Right renal pelvis (tissue), 4 donors: Measurements from ENCODE around the gene ZBTB47. TPM values are rescaled to one million over a fixed set of nuclear protein-coding genes. Genes with fewer than 3 reads are reported as not detected.

Source experiments
- DNase-seq, 4 donors: peaks; one replicate each; pipeline ENCODE4 v3.0.0-alpha.2; 2013; ENCODE audit warnings: low read depth in 4 of 4, low spot score in 3 of 4, missing footprints in 1 of 4
- polyA plus RNA-seq, 4 donors: library from polyadenylated mRNA; unstranded; fragments of 120-200 nt; gene quantifications; one replicate each; pipeline ENCODE4 v1.2.1, GENCODE V29; 2013; ENCODE audit not compliant: insufficient read length in 4 of 4

Gene ZBTB47
- polyA plus RNA-seq = 10 to 100 TPM; 15.4 to 18.3 (median 15.6) TPM

DNA sequence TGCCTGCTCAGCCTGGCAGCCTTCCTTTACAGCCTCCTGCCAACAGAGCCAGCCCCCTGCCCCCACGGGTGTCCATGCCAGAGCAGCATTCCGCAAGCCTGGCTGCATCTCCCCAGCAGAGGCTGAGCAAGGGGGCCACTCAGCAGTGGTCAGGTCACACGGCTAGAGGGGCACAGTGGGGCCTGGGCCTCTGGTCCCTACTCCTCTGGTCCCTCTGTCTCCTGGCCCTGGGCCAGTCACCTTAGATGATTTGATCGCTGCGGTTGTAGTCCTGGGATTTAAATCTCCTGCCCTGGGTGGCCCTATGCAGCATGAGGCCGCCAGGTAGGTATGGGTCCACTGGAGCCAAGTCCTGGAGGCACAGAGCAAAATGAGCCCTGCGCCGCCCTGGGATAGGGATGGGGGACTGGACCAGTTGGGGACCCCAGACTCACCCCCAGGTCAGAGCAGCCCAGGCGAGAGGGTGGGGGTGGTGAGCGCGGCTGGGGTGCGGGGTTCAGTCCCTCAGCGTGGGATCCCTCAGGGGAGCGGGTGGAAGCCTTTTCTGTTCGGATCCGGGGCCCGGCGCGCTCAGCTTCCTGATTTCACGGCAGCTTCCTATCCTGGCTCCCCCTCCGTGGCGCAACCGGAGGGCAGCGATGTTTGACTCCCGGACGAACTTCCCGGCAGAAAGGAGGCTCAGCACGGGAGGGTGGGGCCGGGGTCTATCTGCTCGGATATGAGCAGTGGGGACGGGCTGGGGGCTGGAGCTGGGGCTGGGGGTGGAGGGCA is at the start of gene ZBTB47:
Gene ZBTB47, plus strand, starts transcription at position 138 of the 771 bp plus-strand sequence. CDS start 4,659 bp downstream, outside the sequence.
- no peak for DNase-seq

DNA sequence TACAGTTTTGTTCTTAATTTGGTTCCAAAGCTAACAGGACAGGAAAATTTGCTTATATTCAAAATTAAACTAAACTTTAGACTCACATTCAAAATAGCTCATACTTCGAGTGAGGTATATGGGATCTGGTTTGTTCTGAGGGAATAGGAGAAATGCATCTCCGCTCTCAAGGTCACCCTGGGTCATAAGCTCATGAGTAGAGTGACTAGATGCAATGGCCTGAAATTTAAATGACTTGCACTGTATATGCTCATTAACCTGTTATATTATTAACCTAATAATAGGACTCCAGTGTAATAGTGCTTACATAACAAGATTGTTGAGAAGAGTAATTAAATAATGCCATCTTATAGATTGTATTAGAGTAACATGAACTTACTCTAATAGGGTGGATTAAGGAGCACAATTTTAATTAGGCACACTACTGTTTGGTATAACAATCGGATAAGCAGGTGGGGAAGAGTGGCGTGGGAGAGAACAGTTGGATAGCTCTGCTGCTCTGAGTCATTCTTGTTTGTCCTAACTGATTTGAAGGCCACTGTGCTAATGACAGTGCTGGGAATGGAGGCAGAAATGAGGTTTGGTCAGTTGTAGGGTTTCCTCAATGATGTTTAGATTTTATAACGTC is 47.8 kb upstream of the ZBTB47 start:
- no peak for DNase-seq

DNA sequence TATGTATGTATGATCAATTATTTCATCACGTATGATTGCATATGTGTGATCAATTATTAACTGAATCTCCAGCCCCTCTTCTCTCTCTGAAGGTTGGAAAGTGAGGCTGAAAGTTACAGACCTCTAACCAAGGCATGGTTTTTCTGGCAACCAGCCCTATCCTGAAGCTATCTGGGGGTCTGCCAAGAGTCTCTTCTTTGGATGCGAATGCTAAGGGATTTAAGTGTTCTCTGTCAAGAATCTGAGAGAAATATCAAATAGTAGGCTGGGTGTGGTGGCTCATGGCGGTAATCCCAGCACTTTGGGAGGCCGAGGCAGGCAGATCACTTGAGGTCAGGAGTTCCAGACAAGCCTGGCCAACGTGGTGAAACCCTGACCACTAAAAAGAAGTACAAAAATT is 44.9 kb upstream of the ZBTB47 start:
- DNase-seq = no peak

- DNase-seq = no peak
Observed at GRCh38 chr3:42610976-42611375, 42.5 kb upstream of the ZBTB47 start.

DNA sequence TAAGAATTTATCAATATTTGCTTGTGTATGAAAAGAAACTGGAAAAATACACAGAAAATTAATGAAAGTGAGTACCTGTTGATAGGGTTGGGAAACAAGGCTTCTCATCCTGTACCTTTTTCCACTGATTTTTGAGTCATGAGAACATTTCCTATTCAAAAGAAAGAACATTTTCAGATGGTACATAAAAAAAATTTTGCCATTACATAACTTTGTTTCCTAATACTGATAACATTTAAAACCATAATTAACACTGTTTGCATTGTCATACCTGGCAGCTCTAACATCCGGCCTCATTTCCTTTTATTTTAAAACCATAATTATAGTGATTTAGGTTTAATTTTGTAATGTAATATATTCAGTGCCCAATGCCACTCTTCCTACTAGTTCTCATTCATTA is 41.3 kb upstream of the ZBTB47 start:
- DNase-seq = no peak

GRCh38 chr3:42612928-42613327 is 40.6 kb upstream of the ZBTB47 start:
- no peak for DNase-seq

DNA sequence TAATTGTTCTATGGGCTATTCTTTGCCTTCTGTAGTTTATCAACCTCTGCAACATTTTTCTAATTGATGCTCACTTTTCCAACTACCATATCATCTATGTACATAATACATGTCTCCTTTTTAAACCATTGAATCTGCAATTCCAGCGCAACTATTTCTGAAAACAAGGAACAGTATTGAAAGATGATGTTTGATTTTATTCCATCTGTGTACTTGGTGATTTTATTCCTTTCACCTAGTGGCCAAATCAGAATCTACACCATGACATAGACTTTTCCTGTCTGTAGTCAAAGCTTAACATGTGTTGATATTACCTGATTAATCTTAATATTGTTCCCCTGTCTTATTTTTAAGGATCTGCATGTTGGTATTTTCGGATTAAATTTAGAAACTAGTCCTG is 40.0 kb upstream of the ZBTB47 start:
- DNase-seq = no peak

DNA sequence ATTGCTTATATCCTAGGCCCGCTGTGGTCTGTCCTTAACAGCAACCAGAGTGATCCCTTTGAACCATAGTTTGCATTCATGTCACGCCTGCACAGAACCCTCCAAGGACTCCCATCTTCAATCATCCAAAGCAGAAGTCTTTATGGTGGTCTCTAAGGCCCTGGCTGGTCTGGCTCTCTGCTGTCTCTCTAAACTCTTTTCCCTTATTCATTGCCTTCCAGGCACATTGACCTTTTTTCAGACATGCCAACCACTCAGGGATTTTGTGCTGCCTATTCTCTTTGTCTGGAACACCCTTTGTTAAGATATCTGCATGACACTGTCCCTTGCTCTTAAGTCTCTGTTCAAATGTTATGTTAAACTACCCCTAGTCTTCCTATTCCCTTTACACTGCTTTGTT is 21.9 kb upstream of the ZBTB47 start:
- no peak for DNase-seq

DNA sequence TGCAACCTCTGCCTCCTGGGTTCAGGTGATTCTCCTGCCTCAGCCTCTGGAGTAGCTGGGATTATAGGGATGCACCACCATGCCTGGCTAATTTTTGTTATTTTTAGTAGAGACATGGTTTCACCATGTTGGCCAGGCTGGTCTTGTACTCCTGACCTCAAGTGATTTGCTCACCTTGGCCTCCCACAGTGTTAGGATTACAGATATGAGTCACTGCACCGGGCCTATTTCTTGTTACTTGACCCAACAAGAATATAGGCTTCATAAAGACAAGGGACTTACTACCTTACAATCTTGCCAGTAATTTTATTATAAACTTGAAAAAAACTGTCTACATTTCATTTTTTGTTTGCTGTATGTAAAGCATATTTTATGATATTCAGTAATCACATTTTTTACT is 21.4 kb upstream of the ZBTB47 start:
- no peak for DNase-seq

DNA sequence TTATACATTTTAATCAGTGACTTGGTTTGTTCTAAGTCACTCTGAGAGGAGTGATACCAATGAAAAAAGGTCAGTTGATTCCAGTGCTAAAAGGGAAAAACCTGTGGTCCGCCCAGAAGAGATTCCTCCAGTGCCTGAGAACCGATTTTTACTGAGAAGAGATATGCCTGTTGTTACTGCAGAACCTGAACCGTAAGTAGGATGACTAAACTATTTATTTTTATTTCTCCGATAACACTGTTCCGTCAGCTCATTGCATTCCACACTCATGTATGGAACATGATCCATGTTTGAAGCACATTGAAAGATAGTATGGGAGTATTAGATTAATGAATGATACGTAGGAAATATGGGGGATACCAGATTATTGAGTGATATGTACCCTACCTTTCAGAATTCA is 20.0 kb upstream of the ZBTB47 start:
- no peak for DNase-seq

GRCh38 chr3:42635111-42635510 is 18.4 kb upstream of the ZBTB47 start:
- no peak for DNase-seq

- DNase-seq = no peak
Observed at GRCh38 chr3:42637001-42637400, 16.5 kb upstream of the ZBTB47 start.

DNA sequence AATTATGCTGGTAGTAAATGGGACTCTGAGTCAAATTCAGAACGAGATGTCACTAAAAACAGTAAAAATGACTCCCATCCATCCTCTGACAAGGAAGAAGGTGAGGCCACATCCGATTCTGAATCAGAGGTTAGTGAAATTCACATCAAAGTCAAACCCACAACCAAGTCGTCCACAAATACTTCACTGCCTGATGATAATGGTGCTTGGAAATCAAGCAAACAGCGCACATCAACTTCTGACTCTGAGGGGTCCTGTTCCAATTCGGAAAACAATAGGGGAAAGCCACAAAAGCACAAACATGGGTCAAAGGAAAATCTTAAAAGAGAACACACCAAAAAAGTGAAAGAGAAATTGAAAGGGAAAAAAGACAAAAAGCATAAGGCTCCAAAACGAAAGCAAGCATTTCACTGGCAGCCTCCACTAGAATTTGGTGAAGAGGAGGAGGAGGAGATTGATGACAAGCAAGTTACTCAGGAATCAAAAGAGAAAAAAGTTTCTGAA is 15.1 kb upstream of the ZBTB47 start:
- no peak for DNase-seq

DNA sequence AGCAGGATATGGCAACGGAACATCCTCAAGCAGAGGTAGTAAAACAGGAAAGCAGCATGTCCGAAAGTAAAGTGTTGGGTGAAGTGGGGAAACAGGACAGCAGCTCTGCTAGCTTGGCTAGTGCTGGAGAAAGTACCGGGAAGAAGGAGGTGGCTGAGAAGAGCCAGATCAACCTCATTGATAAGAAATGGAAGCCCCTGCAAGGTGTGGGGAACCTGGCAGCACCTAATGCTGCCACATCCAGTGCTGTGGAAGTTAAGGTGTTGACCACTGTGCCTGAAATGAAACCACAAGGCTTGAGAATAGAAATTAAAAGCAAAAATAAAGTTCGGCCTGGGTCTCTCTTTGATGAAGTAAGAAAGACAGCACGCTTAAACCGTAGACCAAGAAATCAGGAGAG is 14.3 kb upstream of the ZBTB47 start:
- DNase-seq = no peak

GRCh38 chr3:42640129-42640528 is 13.4 kb upstream of the ZBTB47 start:
- no peak for DNase-seq

GRCh38 chr3:42640771-42641370 is 12.6 kb upstream of the ZBTB47 start:
- DNase-seq = no peak

- no peak for DNase-seq
Observed at GRCh38 chr3:42647821-42648459, 5.6 kb upstream of the ZBTB47 start.

DNA sequence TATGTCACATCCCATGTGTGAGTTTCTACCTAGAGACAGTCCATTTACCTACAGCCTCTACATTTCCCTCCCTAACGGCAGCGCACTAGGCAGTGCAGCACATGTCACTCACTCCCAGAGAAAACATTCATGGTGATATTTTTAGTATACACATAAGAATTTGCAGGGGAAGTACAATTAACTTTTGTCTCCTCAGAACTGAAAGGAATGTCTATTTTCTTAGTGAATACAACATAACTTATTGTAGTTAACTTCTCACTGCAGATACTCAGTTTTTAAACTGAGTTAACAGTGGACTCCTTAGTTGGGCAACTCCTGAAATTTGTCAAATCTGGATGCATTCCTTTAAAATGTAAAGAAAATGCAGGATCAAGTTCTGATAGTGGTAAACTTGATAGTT is 4.5 kb upstream of the ZBTB47 start:
- no peak for DNase-seq

DNA sequence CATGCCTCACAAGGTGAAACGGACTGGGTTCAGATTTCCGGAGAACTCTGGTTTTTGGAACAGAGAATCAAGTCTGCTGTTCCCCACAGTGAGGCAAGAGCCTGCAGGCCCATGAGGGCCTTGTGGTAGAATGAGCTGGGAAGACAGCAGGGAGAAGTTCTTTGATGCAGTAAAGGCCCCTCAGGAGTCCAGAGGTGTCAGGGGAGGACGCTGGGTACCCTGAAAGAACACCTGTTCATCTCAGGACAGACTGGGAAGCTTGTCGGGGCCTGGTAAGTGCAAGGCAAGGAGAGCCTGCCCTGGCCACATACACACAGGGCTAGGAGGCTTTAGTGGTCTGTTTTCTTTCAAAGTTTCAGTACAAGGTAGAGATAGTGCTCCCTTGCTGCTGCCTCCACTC is 3.7 kb upstream of the ZBTB47 start:
- DNase-seq = no peak

DNA sequence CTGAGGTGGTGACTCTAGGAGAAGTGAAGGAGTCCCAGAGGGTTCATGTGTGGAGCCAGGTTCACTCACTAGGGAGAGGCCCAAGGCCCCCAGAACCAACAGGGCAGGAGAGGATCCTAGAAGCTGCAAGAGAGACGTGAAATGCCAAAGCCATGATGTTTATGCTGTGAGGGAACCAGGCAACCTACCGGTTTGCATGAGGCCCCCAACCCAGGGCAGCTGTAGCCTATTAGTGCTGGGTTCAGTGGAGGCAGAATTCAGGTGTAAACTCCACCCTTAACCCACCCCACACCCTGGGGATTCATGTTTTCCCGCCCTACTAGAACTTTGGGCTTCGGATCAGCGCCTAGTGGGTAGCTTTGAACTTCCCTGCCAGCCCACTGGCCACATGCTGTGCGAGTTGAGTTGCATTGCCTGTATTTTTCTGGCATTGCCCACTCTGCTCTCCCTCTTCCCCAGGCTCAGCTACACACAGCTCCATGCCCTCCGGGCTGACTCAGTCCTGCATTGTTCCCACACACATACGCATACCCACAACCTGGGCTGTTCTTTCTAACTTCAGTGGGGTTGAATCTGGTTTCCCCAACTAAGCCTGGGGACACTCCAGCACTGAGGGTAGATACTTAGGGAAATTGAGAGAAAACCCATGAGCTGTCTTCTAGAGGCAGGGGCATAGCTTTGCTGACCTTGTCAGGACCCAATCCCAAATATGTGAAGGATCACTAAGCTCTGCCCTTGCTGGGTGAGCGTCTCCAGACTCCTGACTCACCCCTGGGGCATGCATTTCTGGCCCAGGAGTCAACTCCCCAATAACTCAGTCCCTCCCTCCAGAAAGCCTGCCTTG is 2.0 kb upstream of the ZBTB47 start:
- no peak for DNase-seq
